Tibial nerve (tissue), 4 donors: ENCODE results near the gene PCOLCE2. TPM values are rescaled to one million over a fixed set of nuclear protein-coding genes. Genes with fewer than 3 reads are reported as not detected.

Experiments
- DNase-seq, 2 donors: peaks; one replicate each; pipeline ENCODE4 v3.0.0-alpha.2; 2019; ENCODE audit warnings: low spot score in 2 of 2
- H3K27ac ChIP-seq, 4 donors: fragments of 200-600 bp; sonication (generic) in 3 of 4; one replicate each; pipeline ENCODE4 v1.5.1; 2017 to 2019; ENCODE audit warnings: mild to moderate bottlenecking in 1 of 4
- H3K27me3 ChIP-seq, 2 donors: fragments of 200-600 bp; sonication (generic) in 1 of 2; one replicate each; pipeline versions ENCODE4 v1.5.1 to v1.6.0; 2017 to 2019
- H3K36me3 ChIP-seq, 3 donors: fragments of 200-600 bp; sonication (generic); one replicate each; pipeline ENCODE4 v1.5.1; 2018 to 2019
- H3K4me1 ChIP-seq, 4 donors: fragments of 200-600 bp; sonication (generic) in 3 of 4; one replicate each; pipeline ENCODE4 v1.5.1; 2017 to 2019
- H3K4me3 ChIP-seq, 4 donors: fragments of 200-600 bp; sonication (generic) in 3 of 4; one replicate each; pipeline ENCODE4 v1.5.1; 2017 to 2019; ENCODE audit warnings: mild to moderate bottlenecking in 1 of 4, moderate library complexity in 1 of 4
- H3K9me3 ChIP-seq, 4 donors: fragments of 200-600 bp; sonication (generic) in 3 of 4; one replicate each; pipeline ENCODE4 v1.5.1; 2017 to 2019
- EP300 ChIP-seq, 2 donors: sonication (generic); formaldehyde crosslinking; IDR thresholded peaks; one replicate each; pipeline ENCODE4 v1.6.1; 2017; ENCODE audit warnings: antibody characterized with exemption in 2 of 2, mild to moderate bottlenecking in 1 of 2
- POLR2A ChIP-seq, 2 donors: fragments of 450-650 bp; IDR thresholded peaks; one replicate each; pipeline ENCODE4 v1.6.1; 2017; ENCODE audit warnings: antibody characterized with exemption in 2 of 2, mild to moderate bottlenecking in 2 of 2, moderate library complexity in 2 of 2
- WGBS, 2 donors: methylation state at CpG; one replicate each; pipeline ENCODE4 v1.1.5; 2018; 5-methylcytosine and 5-hydroxymethylcytosine counted together
- total RNA-seq, 4 donors: library from RNA; depleted of rRNA; stranded (reverse); fragments of >200 nt; gene quantifications; one replicate each; pipeline ENCODE4 v1.1.0, GENCODE V29; 2016
- TF ChIP-seq, protein P1 (sequence below), 5 experiments: fragments of 200-600 bp in 3 of 5; fragments of 450-650 bp in 2 of 5; sonication (generic) in 3 of 5; IDR thresholded peaks; one replicate each; pipeline ENCODE4 v1.5.1; 2016 to 2019; ENCODE audit warnings: antibody characterized with exemption in 5 of 5, mild to moderate bottlenecking in 3 of 5, moderate library complexity in 2 of 5

Gene PCOLCE2
- total RNA-seq, 4 donors from 2014 or later = 38.5 to 105 (median 59.1) TPM

DNA sequence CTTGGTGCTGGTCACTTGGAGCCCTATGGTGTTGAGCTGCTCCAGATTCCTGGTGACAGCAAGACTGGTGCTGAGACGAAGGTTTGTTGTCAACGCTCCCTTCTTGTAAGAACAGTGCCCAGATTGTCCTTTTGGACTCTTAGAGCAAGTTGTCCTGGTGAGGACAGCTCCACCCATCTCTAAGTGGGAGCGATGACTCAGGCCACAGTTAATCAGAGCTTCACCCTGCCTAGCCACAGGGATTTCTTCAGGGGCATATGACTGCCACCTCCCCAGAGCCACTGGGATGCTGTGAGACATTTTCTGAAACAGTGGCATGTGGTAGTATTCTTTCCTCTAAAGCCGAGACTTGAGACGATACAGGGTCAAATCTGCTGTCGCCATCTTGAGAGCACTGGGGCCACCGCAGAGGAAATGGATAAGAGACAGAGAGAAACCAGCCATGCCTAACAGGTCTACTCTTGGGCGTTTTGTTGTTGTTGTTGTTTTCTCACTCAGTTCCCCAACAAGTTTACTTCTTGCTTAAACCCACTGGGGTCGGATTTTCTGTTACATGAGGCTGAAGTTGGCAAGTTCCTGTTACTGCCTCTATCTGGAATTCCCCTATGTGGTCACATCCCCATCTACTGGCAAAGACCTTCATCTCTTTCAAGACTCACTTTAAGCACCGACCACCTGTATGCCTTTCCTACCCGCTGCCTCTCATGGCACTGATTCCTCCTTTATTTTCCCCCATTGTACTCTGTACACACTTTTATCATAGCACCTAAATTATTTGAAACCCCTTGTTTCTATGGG, 16.0 kb upstream of the PCOLCE2 start:
- no peaks in the 10 kb centered on the region for H3K4me1 ChIP-seq
- H3K4me3 ChIP-seq = no peak overlapping the region
- H3K36me3 ChIP-seq = no peaks in the 10 kb centered on the region
- H3K27me3 ChIP-seq = no peaks in the 10 kb centered on the region
- H3K27ac ChIP-seq = no peak overlapping the region
- TF ChIP-seq, protein P1, sequence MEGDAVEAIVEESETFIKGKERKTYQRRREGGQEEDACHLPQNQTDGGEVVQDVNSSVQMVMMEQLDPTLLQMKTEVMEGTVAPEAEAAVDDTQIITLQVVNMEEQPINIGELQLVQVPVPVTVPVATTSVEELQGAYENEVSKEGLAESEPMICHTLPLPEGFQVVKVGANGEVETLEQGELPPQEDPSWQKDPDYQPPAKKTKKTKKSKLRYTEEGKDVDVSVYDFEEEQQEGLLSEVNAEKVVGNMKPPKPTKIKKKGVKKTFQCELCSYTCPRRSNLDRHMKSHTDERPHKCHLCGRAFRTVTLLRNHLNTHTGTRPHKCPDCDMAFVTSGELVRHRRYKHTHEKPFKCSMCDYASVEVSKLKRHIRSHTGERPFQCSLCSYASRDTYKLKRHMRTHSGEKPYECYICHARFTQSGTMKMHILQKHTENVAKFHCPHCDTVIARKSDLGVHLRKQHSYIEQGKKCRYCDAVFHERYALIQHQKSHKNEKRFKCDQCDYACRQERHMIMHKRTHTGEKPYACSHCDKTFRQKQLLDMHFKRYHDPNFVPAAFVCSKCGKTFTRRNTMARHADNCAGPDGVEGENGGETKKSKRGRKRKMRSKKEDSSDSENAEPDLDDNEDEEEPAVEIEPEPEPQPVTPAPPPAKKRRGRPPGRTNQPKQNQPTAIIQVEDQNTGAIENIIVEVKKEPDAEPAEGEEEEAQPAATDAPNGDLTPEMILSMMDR (IDR thresholded peaks at IDR 0.05) = no peak
- TF ChIP-seq EP300 (IDR thresholded peaks at IDR 0.05) (no peak), POLR2A (IDR thresholded peaks at IDR 0.05) (no peak)
- 69 to 73% methylated on average over 11 of the region's 11 CpGs for WGBS, 2 donors
- no peak for DNase-seq
- H3K9me3 ChIP-seq = no peaks in the 10 kb centered on the region

DNA sequence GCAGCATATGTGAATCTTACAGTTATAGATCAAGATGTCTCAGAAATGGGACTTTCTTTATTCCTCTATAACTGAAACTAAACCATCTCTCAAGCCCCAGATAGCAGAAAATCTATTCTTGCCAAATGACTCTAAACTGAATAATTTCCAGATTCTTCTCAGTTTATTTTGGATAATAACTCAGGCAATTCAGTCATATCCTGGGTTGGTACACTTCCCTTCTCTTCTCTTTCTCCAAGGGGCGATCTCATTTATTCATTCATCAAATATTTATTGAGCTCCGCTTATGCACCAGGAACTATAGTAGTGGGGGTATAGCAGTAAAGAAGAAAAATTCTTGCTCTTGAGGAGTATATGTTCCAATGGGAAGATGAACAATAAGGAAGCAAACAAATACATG, 13.5 kb upstream of the PCOLCE2 start:
- H3K36me3 ChIP-seq = no peaks in the 10 kb centered on the region
- DNase-seq = no peak
- no peaks in the 10 kb centered on the region for H3K4me1 ChIP-seq
- TF ChIP-seq, protein P1 (IDR thresholded peaks at IDR 0.05) = no peak
- TF ChIP-seq EP300 (IDR thresholded peaks at IDR 0.05) (no peak), POLR2A (IDR thresholded peaks at IDR 0.05) (no peak)
- no peaks in the 10 kb centered on the region for H3K27me3 ChIP-seq
- 73 to 84% methylated on average over 2 of the region's 2 CpGs for WGBS, 2 donors
- H3K9me3 ChIP-seq = no peaks in the 10 kb centered on the region
- no peak overlapping the region for H3K4me3 ChIP-seq
- no peak overlapping the region for H3K27ac ChIP-seq

GRCh38 chr3:142898346-142899213, 9.7 kb upstream of the PCOLCE2 start:
- no peaks in the 10 kb centered on the region for H3K36me3 ChIP-seq
- no peak overlapping the region for H3K4me3 ChIP-seq
- H3K4me1 ChIP-seq = no peaks in the 10 kb centered on the region
- WGBS, 2 donors = 80 to 86% methylated on average over 3 of the region's 3 CpGs
- no peaks in the 10 kb centered on the region for H3K27me3 ChIP-seq
- no peak for DNase-seq
- no peak for TF ChIP-seq POLR2A (IDR thresholded peaks at IDR 0.05)
- TF ChIP-seq EP300 (IDR thresholded peaks at IDR 0.05) = no peak
- TF ChIP-seq, protein P1 (IDR thresholded peaks at IDR 0.05) = no peak
- H3K27ac ChIP-seq = no peak overlapping the region
- no peaks in the 10 kb centered on the region for H3K9me3 ChIP-seq

DNA sequence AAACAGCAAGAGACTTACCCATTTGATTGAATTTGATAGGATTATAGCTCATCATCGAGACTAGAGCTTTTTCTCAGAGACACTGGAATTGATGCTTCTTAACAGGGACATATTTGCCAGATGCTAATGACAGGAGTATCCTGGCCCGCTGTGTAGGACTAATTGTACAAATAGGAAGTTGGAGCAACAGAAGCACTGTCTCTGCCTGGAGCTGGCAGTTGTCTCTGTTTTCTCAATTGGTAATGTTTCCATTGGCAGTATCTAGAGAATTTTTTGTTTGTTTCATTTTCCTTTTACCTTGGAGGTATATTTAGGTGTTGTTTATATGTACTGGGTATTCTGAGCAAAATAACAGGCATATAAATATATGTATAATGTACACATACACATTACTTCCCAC, 8.9 kb upstream of the PCOLCE2 start:
- no peak for DNase-seq
- H3K4me1 ChIP-seq = no peaks in the 10 kb centered on the region
- WGBS, 2 donors = 68 to 79% methylated on average over 2 of the region's 2 CpGs

More for the DNA sequence above, 8.9 kb upstream of the PCOLCE2 start:
- Histone ChIP-seq H3K27me3 (no peaks in the 10 kb centered on the region), H3K4me3 (no peak overlapping the region), H3K27ac (no peak overlapping the region), H3K36me3 (no peaks in the 10 kb centered on the region), H3K9me3 (no peaks in the 10 kb centered on the region)
- TF ChIP-seq, protein P1 (IDR thresholded peaks at IDR 0.05) = no peak
- TF ChIP-seq POLR2A (IDR thresholded peaks at IDR 0.05) (no peak), EP300 (IDR thresholded peaks at IDR 0.05) (no peak)
